NT2/D1 (cell line): ENCODE measurements around the gene ISOC2.
A peak's percentile ranks its signal among the peaks of the same experiment; 100 is the strongest.

Source experiments
- SUZ12 ChIP-seq: IDR thresholded peaks from 2 replicates; pipeline ENCODE4 v1.6.1; 2011; ENCODE audit not compliant: insufficient read length, insufficient read depth; ENCODE audit errors: extremely low read depth
- YY1 ChIP-seq: IDR thresholded peaks from 2 replicates; pipeline ENCODE4 v1.6.1; 2011; ENCODE audit not compliant: insufficient read length, insufficient read depth

DNA sequence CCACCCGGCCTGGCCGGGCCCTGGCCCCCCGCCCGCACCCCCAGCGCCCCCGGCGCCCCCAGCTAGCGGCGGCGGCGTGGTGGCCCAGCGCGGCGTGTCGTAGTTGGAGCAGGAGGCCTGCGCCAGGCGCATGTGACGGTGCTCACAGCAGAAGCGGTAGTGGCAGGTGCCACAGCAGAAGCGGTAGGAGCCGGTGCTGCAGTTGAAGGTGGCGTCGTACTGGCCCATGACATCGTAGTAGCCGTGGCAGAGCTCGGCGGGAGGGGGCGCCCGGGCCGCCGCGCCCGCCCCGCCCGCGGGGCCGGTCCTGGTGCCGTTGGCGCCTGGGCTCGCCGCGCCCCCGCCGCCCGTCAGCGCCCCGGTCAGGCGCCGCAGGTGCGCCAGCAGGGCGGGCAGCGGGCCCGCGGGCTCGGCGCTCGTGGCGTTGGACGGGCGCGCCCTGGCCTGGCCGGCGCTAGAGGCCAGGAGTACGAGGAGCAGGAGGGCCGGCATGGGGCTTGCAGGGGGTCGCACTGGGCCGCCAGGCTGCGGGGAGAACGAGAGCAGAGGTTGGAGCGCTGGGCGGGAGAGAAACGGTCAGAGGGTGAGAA lies 19.0 kb downstream of the ISOC2 start:
- TF ChIP-seq YY1: no peak
- peak; percentile 35 for TF ChIP-seq SUZ12
